ENCODE data around the gene MOSMO.
"Not testable (repeated sequence)": the region's sequence is repeated elsewhere in the genome, so short reads cannot be mapped to it uniquely, and the experiment has no call there.

MOSMO gene

DNA sequence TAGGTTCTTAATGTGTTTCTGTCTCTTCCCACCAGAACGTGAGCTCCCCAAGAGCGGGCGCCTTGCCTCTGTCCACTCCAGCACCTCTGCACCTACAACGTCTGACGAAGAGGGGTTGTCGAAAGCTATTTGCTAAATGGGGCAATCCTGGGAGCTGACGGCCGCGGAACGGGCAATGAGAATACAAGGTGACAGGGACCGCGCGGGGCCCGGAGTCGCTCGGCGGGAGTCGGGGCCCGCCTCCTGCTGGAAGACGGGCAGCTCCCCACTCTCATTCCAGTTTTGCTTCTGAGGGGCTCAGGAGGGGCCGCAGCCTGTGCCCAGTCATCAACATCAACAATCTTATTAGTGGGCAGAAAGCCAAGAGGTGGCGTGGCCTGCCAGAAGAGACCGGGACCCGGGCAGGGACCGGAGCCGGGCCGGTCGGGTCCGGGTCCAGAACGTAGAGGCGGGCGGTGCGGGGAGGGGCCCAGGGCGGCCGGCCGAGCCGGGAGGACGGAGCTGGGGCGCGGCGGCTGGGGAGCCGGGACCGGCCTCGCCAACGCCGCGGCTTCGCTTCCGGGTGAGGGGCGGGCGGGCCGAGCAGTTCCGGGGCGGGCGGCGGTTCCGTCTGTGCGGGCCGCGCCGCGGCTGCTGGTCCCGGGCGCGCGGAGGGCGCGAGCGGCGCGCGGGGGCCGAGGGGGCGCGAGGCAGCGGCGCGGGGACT is at the start of gene MOSMO:
Gene MOSMO (plus strand): TSS at position 603 of the 706 bp plus-strand sequence. CDS start 191 bp downstream, outside the sequence.
- peak; percentile 73 for DNase-seq (ENCODE audit: low spot score)

DNA sequence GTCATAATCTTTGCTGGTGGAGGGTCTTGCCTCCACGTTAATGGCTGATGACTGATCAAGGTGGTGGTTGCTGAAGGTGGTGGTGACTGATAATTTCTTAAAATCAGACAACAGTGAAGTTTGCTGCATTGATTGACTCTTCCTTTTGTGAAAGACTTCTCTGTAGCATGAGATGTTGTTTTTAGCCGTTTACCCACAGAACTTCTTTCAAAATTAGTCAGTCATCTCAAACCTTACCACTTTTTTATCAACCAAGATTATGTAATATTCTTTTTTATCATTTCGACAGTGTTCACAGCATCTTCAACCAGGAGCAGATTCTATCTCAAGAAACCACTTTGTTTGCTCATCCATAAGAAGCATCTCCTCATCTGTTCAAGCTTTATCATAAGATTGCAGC is 48.9 kb upstream of the MOSMO start:
- DNase-seq (ENCODE audit: low spot score) = no peak

DNA sequence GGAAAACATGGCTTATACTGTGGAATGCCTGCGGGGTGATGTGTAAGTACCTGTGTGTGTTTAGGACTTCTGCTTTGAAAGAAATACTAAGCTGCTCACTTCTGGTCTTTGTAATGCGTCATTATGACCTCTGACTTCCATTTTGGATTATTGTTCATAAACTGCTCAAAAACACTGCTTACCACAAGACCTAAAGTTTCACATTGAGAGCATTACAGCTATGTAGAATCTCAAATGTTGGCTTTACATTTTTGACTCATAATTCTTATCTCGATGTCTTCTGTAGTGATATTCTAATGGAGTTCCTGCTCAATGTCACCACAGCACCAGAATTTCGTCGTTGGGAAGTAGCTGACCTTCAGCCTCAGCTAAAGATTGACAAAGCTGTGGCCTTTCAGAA is 45.4 kb upstream of the MOSMO start:
- no peak for DNase-seq (ENCODE audit: low spot score)

DNA sequence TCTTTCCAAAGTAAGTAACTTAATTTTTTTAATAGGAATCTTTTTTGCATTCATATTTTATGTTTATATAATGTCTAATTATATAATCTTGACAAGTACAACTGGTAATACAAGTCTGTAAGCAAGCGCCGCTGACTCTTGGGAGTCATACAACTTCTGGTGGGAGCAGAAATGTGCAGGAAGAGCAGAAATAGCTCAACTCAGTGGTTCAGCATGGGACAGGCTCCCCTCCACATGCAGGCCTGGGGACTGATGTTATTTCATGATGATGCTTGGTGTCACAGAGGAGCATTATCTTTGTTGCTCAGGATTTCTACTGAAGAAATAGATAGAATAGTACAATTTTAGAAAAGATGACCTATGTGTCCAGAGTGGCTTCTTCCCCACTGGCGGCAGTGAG is 44.0 kb upstream of the MOSMO start:
- DNase-seq (ENCODE audit: low spot score) = no peak

DNA sequence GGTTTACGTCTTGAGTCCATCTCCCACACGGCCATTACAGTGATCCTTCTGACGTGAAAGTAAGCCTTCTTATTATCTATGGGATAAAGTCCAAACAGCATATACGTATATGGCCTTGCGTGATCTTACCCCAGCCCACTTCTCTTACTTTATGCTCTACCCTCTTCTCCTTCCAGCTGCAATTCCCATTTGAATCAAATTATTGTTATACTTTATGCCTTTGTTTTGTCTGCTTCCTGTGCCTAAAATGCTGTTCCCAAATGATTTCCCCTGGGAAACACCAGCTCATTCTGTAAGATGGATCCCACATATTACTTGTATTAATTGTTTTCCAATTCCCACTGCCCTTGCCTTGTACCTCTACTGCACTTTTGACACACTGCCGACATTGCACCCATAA is 43.6 kb upstream of the MOSMO start:
- DNase-seq (ENCODE audit: low spot score) = no peak

DNA sequence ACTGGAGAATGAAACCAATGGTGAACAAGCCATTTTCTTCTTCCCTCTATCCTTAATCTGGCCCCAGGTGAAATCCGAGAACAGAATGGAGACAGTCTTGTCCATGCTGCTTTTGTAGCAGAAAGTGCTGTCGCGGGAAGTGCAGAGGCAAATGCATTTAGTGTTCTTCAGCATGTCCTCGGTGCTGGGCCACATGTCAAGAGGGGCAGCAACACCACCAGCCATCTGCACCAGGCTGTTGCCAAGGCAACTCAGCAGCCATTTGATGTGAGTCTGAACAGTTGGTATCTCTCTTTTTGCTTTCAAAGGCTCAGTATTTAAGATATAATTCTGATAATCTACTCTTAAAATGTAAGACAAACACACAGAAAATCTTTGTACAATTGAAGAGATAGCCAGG is 36.1 kb upstream of the MOSMO start:
- DNase-seq (ENCODE audit: low spot score) = peak; percentile 62

DNA sequence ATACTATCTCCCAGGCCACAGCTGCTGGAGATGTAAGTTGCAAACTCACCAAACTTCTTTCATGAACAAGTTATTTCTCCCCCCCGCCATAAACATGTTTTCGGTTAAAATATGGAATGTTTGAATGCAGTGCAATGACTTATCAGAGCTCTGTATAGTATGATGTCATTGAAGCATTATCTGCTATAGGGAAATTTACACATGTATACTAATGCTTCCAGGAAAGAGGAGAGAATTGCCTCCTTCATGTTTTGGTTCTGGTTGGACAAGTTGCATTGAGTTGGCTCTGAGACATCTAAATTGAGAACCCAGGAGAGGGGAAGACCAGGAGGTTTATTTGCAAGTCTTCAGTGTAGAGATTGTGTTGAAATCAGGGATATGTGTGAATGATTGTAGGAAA is 34.0 kb upstream of the MOSMO start:
- DNase-seq (ENCODE audit: low spot score) = no peak

DNA sequence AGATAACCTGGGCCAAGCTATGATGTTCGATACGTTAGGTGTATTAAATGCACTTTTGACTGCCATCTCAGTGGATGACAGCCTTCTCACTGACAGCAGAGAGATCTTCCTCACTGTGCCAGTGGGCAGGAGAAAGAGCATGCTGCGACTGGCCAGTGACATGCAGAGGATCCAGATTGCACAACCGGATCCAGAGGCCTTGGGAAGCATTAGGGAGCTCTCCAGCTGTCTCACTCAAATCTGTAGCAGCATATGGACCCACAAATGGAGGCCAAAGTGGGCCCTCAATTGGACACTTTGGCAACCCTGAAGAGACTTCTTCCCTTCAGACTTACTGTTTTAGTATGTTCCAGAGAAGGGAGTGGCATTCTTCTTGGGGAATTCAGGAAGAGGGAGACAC is 27.9 kb upstream of the MOSMO start:
- no peak for DNase-seq (ENCODE audit: low spot score)

DNA sequence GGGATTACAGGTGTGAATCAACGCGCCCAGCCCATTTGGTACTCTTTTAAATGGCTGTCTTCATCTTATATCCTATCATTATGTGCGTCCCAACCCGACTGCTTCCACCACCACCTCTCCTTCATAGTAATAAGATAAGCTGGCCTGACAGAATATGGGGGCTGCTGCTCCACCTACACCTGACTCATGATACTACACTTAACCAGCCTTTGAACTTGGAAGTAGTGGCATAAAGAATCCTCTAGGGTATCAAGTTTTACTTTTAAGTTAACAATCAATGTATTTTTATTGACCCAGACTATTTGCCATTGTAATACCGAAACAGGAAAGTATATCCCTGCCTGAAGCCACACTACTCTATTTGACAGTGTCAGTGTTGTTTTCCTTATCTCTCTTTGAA is 25.8 kb upstream of the MOSMO start:
- DNase-seq (ENCODE audit: low spot score) = no peak

DNA sequence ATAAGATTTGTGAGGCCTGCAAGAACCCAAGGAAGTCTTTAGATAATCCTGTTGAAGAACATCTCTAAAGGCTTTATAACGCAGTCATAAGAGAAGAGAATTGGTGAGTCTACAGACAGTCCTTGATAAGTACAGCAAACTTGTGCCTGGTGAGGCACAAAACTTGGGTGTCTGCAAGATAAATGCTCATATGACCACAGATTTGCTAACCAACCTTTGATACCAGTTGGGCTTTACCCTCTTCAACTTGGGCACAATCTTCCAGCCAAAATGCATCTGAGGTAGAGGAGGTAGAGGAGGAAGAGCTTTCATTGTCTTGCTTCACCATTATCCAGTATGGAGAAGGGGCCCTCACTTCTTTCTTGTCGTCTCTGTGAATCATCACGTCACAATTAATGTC is 23.8 kb upstream of the MOSMO start:
- DNase-seq (ENCODE audit: low spot score) = no peak

DNA sequence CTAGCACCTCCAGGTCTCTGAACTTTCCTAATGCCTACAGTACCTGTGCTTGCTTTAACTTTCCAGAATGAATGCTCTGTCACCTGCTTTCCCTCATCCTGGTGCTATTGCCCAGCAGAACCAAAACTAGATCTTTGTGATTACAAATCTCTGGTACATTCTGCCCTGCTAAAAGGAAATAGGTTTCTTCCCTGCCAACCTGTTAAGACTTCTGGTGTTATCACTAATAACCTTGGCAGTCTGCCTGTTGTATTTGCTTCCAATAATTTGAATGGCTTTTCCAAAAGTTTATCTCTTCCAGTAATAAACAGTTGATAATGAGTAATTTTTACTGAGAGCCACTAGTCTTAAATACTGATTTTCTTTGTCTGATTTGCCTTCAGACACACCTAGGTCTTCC is 22.4 kb upstream of the MOSMO start:
- DNase-seq (ENCODE audit: low spot score) = no peak

DNA sequence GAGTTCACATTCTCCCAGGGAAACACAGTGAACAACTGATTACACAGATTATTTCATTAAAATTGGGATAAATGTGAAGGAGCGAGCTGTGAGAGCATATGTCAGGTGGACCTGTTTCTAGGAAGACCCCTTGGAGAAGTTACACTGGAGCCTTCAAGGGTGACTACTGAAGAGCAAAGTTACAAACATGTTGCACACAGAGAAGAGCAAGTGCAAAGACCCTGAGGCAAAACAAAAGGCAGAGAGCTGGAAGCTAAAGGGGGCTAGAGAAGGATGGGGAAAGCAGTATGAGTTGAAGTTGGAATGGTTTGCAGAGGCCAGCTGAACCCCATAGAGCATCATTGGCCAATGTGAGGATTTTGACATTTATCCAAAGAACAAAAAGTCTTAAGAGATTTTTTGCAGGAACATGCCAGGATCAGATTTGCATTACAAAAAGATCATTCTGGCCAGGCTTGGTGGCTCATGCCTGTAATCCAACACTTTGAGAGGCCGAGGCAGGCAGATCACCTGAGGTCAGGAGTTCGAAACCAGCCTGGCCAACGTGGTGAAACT is 21.1 kb upstream of the MOSMO start:
- no peak for DNase-seq (ENCODE audit: low spot score)

DNA sequence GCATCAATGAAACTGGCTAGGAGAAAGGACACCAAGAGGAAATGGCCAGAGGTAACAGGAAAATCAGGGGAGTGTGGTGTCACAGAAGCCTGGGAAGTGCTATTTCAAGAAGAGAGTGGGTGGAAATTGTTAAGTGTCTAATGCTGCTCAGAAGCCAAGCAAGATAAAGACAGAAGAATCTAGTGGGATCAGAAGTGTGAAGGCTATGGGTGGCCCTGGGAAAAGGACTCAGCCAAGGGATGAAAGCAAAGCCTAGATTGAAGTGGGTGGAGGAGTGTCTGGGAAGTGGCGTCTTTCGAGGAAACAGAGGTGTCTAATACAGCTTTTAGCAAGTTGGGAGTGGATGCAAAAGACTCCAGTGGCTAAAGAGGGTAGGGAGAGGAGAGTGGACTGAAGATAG is 20.4 kb upstream of the MOSMO start:
- DNase-seq (ENCODE audit: low spot score) = no peak

DNA sequence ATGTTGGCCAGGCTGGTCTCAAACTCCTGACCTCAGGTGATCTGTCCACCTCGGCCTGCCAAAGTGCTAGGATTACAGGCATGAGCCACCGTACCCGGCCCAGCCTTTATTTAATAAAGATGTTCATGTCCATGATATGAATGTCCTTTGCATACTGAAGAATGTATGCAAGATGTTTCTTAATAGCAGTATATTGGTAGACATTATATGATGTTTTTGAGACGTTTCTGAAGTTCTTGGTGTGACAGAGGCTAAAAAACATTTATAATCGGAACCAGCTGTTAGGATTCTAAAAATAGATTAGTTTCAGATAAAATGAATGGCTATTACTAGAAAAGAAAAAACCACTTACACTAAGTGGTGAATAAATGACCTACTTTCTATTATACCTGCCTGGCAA is 18.8 kb upstream of the MOSMO start:
- no peak for DNase-seq (ENCODE audit: low spot score)

DNA sequence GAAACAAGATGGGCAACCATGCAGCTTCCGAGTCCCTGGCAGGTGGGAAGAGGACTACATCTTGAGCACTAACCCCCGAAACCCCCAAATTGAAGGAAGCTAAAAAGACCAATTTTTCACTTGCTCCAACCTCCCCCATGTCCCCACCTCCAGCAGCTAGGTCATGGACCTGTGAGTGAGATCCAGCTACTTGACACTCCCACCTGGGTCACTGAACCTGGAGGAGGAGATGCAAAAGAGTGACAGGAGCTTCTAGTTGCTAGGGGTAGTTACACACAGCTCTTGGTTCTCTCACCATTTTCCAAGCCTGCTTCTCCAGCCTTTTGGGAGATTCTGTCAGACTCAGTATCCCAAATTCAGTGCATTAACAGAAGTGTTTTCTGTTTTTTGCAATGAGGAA is 18.2 kb upstream of the MOSMO start:
- DNase-seq (ENCODE audit: low spot score) = no peak

DNA sequence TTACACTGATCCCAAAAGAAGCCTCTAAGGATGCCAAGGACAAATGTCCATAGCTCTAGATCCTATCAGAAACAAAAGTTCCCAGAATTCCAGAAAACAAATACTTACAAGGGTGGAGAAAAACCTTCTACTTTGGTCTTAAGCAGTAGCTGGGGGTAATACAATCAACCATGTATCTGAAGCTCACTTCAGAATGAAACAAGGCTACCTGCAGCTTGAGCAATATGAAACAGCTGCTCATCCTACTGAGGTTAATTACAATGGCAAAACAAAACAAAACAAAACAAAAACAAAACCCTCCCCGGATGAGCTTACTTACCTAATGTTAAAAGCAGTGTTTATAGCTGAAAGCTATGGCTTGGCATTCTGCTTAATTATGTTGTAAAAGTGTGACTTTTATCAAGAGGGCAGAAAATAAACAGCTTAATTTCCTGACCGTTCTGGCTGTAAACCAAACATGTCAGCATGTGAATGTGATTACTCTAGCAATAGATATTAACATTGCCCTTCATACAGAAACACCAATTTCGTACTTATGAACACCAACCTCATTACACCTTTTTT is 17.4 kb upstream of the MOSMO start:
- DNase-seq (ENCODE audit: low spot score) = no peak

DNA sequence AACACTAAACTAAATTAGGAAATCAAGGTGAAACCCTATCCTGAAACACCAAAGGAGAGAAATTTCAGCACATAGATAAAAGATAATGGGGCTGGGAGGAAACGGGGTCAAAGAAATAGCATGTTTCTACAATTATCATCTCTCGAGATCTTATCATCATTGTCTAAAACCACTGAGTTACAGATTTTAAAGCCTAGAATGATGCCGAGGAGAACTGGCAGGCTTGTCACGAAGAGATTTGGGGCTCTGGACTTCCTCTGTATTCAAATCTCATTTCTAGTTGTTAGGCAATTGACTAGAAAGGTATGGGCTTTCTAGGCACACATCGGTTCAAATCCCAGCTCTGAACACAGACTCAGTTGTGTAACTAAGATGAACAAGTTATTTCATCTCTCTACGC is 16.3 kb upstream of the MOSMO start:
- DNase-seq (ENCODE audit: low spot score) = no peak

DNA sequence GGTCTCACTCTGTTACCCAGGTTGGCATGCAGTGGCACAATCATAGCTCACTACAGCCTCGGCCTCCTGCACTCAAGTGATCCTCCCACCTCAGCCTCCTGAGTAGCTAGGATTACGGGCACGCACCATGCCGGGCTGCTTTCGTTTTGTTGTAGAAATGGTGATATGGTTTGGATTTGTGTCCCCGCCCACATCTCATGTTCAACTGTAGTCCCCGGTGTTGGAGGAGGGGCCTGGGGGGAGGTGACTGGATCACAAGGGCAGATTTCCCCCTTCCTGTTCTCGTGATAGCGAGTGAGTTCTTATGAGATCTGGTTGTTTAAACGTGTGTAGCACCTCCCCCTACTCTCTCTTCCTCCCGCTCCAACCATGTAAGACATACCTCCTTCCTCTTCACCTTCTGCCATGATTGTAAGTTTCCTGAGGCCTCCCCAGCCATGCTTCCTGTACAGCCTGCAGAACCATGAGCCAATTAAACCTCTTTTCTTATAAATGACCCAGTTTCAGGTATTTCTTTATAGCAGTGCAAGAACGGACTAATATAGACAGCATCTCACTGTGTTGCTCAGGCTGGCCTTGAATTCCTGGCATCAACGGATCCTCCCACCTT is 12.9 kb upstream of the MOSMO start:
- no peak for DNase-seq (ENCODE audit: low spot score)

DNA sequence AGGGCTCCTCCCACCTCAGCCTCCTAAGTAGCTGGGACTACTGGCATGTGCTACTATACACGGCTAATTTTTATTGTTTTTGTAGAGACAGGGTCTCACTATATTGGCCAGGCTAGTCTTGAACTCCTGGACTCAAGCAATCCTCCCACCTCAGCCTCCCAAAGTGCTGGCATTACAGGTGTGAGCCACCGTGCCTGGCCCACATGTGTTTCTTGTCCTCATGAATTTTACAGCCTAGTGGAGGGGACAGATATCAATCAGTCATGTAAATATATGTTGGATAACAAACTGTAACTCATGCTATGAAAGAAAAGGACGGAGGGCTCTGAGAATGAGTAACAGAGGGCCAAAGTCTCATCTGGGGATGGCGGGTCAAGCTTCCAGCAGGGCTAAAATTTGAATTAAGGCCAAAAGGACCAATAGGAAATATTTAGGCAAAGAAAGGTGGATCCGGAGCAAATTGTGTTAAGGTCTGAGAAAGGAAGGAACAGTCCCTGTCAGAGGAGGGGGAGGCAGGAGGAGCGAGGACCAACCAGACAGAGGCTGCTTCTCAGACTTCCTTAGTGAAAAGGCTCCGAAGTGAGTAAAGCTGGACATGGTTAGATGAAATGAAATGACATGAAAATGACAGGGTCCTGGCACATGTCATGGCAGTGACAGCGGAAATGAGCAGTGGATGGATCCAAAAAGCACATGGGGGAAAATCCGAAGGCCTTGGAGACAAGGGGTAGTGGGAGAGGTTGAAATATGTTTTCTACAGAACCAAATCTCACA is 10.8 kb upstream of the MOSMO start:
- DNase-seq (ENCODE audit: low spot score) = no peak

DNA sequence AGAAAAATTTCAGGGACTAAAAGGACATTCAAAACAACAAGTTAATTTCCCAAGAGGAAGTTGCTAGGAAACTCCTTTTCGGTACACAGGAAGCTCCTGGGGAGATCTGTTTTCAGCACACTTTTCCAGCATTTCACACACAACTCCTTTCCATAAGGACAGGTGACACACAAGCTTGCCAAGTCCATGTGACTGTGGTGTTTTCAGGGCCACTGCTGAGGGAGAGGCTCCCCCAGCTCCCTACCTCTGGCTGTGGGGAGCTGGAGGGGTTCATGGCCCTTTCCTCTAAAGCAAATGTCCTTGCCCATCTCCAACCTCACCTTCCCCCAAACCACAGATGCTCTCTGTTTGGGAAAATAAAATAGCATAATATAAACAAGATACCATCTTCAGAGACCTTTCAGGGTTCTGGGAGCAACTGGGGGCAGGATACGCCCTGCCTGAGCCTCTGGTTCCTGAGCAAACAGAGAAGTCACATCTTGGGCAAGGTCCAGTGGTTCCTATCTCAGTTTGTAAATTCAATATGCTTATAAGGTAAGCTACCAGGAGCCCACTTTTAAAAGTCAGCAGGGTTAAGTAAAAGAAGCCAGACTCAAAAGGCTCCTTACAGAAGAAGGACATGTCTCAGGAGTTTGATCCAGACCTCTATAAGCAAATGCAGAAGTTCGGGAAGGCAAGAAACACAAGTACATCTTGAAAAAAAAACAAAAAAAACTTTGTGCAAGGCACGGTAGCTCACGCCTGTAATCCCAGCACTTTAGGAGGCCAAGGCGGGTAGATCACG is 10.0 kb upstream of the MOSMO start:
- no peak for DNase-seq (ENCODE audit: low spot score)

DNA sequence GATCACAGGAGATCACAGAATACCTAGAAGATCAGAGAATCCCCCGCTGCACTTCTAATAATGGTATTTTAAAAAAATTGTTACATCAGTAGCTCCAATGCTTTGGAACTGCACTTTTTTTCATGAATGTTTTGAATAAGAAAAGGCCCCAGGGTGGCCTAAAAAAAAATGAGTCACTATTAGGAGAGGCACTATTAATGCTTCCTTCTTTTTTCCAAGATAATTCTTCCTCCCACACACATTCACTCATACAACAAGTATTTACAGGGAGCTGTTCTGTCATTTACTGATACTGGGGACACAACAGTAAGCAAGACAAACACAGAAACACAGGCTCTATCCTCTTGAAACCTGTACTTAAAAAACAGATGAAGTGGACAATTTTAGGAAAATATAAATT is 6.3 kb upstream of the MOSMO start:
- no peak for DNase-seq (ENCODE audit: low spot score)

DNA sequence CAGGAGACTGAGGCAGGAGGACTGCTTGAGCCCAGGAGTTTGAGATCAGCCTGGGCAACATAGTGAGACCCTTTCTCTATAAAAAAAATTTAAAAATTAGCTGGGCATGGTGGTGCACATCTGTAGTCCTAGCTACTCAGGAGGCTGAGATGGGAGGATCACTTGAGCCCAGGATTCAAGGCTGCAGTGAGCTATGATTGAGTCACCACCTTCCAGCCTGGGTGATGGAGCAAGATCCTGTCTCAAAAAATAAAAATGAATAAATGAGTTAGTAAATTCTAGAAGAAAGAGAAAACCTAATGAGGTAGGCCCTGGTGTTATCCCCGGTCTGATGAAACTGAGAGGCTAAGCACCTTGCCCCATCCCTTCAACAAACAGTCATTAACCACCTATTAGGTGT is 5.9 kb upstream of the MOSMO start:
- DNase-seq (ENCODE audit: low spot score) = not testable (repeated sequence)

Measured in Ammon's horn (tissue), 1 donor.